AG09319 (cell line): ENCODE results near the gene NUCB1.
A peak's percentile ranks its signal among the peaks of the same experiment; 100 is the strongest.
"Not testable (repeated sequence)": the region's sequence is repeated elsewhere in the genome, so short reads cannot be mapped to it uniquely, and the experiment has no call there.

ENCODE experiments used
- DNase-seq: peaks from one replicate; pipeline ENCODE4 v3.0.0-alpha.2; 2010; ENCODE audit warnings: low read depth; ENCODE audit errors: extremely low read depth
- TF ChIP-seq, protein P1 (sequence below): IDR thresholded peaks from 2 replicates; pipeline ENCODE4 v1.5.1; 2011; ENCODE audit warnings: low read depth, mild to moderate bottlenecking, inconsistent platforms, low read length, moderate library complexity

NUCB1 gene

DNA sequence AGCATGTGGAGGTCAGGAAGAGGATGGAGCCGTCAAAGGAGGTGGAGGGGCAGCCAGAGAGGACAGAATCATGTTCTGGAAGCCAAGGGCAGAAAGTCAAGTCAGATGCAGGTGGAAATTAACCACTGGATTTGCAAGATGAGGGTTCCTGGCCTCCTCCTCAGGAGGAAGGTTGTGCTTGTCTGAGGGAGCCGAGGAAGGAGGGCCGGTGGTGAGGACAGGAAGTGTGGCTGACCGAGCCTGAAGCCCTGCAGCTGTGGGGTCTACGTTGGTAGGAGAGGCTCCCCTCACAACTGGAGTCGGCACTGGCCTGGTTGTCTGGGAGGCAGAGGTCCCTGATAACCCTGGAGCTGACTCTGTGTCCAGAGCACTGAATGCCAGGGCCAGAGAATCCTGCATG lies 18.0 kb downstream of the NUCB1 start:
- DNase-seq: no peak
- TF ChIP-seq, protein P1, sequence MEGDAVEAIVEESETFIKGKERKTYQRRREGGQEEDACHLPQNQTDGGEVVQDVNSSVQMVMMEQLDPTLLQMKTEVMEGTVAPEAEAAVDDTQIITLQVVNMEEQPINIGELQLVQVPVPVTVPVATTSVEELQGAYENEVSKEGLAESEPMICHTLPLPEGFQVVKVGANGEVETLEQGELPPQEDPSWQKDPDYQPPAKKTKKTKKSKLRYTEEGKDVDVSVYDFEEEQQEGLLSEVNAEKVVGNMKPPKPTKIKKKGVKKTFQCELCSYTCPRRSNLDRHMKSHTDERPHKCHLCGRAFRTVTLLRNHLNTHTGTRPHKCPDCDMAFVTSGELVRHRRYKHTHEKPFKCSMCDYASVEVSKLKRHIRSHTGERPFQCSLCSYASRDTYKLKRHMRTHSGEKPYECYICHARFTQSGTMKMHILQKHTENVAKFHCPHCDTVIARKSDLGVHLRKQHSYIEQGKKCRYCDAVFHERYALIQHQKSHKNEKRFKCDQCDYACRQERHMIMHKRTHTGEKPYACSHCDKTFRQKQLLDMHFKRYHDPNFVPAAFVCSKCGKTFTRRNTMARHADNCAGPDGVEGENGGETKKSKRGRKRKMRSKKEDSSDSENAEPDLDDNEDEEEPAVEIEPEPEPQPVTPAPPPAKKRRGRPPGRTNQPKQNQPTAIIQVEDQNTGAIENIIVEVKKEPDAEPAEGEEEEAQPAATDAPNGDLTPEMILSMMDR: no peak

DNA sequence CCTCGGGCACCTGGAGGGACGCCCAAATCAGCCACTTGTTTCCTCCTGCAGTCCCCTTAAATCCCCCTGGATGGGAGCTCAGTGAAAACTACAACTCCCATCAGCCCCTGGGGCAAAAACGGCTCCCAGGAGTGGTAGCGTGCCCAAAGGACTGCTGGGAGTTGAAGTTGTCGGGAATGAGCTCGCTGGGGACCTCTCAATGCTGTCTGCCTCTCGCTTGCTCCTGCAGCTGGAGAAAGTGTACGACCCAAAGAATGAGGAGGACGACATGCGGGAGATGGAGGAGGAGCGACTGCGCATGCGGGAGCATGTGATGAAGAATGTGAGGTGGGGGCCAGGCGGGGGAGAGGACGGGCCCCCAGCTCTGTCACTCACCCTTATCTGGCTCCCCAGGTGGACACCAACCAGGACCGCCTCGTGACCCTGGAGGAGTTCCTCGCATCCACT lies 18.7 kb downstream of the NUCB1 start:
- TF ChIP-seq, protein P1: no peak
- DNase-seq: no peak

DNA sequence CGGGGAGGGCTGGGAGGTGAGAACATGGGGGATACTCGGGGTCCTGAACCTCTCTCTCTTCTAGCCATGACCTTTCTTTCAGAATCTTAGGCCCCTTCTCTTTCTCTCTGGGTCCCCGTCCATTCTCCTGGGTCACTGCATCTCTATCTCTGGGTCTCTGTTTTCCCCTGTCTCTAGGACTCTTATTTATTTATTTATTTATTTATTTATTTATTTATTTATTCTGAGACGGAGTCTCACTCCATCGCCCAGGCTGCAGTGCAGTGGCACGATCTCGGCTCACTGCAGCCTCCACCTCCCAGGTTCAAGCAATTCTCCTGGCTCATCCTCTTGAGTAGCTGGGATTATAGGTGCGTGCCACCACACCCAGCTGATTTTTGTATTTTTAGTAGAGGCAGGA lies 19.2 kb downstream of the NUCB1 start:
- not testable (repeated sequence) for DNase-seq

DNA sequence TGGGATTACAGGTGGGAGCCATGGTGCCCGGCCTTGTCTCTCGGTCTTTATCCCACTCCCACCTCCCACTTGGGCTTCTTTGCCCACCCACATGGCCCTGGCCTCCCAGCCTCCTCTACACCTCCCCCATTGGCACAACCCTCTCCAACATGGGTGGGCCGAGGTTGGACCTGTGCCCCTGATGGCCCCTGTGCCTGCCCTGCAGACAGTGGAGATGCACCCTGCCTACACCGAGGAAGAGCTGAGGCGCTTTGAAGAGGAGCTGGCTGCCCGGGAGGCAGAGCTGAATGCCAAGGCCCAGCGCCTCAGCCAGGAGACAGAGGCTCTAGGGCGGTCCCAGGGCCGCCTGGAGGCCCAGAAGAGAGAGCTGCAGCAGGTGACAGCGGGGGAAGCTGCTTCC lies 20.8 kb downstream of the NUCB1 start:
- TF ChIP-seq, protein P1: no peak
- no peak for DNase-seq

DNA sequence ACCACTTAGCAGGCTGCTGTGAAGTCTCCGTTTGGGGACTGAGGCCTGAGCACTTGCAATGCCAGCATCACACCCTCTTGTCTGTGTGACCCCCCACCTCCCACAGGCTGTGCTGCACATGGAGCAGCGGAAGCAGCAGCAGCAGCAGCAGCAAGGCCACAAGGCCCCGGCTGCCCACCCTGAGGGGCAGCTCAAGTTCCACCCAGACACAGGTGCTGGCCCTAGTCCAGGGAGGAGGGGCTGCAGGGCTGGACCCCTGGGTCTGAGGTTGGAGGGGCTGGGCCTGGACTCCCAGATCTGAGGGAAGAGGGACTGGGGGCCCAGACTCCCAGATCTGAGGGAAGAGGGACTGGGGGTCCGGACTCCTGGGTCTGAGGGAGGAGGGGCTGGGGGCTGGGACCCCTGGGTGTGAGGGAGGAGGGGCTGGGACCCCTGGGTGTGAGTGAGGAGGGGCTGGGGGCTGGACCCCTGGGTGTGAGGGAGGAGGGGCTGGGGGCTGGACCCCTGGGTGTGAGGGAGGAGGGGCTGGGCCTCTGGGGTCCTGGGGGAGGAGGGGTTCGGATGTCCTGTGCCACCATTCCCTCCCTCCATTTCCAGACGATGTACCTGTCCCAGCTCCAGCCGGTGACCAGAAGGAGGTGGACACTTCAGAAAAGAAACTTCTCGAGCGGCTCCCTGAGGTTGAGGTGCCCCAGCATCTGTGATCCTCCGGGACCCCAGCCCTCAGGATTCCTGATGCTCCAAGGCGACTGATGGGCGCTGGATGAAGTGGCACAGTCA lies 21.8 kb downstream of the NUCB1 start:
- DNase-seq: no peak
- TF ChIP-seq, protein P1: no peak

DNA sequence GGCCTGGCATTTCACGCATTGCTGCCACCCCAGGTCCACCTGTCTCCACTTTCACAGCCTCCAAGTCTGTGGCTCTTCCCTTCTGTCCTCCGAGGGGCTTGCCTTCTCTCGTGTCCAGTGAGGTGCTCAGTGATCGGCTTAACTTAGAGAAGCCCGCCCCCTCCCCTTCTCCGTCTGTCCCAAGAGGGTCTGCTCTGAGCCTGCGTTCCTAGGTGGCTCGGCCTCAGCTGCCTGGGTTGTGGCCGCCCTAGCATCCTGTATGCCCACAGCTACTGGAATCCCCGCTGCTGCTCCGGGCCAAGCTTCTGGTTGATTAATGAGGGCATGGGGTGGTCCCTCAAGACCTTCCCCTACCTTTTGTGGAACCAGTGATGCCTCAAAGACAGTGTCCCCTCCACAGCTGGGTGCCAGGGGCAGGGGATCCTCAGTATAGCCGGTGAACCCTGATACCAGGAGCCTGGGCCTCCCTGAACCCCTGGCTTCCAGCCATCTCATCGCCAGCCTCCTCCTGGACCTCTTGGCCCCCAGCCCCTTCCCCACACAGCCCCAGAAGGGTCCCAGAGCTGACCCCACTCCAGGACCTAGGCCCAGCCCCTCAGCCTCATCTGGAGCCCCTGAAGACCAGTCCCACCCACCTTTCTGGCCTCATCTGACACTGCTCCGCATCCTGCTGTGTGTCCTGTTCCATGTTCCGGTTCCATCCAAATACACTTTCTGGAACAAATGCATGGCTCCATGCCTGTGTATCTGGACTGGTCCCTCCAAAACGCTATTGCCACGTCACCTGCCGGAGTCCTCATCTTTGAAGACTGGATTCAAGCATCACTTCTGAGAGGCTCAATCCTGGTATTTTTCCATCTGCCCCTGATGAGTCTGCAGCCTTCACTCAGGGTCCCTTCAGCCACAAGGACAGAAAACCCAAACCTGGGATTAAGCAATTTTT lies 22.7 kb downstream of the NUCB1 start:
- DNase-seq: no peak
- TF ChIP-seq, protein P1: no peak

DNA sequence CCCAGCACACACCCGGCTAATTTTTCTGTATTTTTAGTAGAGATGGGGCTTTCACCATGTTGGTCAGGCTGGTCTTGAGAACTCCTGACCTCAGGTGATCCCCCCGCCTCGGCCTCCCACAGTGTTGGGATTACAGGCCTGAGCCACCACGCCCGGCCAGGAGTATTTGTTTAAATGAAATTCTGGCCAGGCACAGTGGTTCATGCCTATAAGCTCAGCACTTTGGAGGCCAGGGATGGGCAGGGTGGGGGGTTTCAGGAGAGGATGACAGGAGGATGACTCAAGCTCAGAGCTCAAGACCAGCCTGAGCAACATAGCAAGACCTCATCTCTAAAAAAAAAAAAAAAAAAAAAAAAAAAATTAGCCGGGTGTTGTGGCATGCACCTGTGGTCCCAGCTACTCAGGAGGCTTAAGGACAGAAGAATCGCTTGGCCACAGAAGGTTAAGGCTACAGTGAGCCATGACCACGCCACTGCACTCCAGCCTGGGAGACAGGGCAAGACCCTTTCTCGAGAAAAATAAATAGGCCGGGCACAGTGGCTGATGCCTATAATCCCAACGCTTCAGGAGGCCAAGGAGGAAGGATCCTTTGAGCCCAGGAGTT lies 25.2 kb downstream of the NUCB1 start:
- DNase-seq: peak; percentile 29
- TF ChIP-seq, protein P1: no peak

DNA sequence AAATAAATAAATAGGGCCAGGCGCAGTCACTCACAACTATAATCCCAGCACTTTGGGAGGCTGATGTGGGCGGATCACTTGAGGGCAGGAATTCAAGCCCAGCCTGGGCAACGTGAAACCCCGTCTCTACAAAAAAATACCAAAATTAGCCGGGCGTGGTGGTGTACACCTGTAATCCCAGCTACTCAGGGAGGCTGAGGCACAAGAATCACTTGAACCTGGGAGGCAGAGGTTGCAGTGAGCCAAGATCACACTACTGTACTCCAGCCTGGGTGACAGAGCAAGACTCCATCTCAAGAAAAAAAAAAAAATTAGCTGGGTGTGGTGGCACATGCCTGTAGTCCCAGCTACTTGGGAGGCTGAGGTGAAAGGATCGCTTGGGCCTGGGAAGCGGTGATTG lies 25.8 kb downstream of the NUCB1 start:
- not testable (repeated sequence) for DNase-seq
